GM19025 (cell line): ENCODE data around the gene STX16.

Source experiments
- ATAC-seq: cut with Tn5 transposase; IDR thresholded peaks from one replicate; pipeline ENCODE4 v1.9.1; 2021; ENCODE audit warnings: mild to moderate bottlenecking, low read depth, moderate library complexity; ENCODE audit not compliant: unreplicated experiment

Gene STX16

DNA sequence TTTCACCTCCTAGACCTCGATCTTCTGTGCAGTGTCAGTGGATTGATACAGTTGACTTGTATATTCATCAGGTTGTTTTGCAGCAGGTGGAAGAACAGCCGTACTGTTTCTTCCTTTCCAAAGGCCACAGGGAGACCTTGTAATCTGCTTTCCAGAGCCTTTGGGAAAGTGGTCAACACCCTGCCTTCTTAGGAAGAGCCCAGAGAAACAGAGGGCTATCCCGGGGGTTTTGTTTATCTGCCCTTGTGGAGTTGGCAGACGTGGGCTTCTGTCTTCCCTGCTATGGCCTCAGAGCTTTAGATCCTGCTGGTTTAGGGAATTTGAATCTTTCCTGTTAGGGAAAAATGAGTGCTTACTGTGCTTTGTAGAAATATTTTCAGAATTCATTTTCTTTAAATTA lies 19.6 kb downstream of the STX16 start:
- ATAC-seq, result no peak

GRCh38 chr20:58673119-58673518 lies 22.0 kb downstream of the STX16 start:
- no peak for ATAC-seq

- no peak for ATAC-seq
Observed at GRCh38 chr20:58675146-58675584, 24.1 kb downstream of the STX16 start.

DNA sequence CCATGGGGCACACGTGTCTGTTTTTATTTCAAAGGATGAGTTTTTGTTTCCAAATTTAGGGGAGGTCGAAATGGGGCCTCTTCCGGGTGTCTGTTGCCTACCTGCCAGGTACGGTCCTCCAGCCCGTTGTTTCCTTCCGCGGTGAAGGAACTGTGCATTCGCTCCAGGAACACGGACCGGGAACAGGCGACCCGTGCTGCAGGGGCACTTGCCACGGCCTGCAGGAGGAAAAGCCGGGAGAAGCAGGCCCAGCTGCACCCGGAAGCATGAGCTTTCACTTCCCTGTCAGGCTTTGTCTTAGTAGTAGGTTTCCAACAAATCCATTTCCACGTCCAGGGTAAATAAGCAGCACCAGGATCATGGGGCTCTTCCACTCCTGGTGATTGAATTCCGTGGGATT lies 24.6 kb downstream of the STX16 start:
- ATAC-seq, result no peak

GRCh38 chr20:58676161-58676560 lies 25.1 kb downstream of the STX16 start:
- ATAC-seq, result no peak

DNA sequence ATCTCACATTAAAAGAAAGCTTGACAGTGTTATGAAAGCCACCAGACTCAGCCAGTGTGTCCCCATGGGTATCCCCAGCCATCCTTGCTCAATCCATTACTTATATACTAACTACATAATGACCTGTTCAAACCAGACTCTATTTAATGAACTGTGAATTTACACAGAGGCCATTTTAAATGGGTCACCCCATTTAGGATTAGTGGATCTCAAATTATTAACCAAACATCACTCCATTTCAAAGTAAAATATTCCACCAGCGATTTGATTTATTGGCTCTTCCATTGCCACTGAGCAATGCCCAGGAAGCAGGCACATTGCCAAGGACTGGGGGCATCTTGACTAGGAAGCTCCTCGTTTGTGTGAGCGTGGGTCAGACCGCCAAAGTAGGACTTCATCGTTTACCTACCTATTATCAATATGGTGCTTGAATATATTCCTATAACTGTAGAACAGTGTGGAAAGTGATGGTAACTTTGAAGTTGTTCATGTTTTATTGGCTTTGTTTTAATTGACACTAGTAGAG lies 26.1 kb downstream of the STX16 start:
- no peak for ATAC-seq

DNA sequence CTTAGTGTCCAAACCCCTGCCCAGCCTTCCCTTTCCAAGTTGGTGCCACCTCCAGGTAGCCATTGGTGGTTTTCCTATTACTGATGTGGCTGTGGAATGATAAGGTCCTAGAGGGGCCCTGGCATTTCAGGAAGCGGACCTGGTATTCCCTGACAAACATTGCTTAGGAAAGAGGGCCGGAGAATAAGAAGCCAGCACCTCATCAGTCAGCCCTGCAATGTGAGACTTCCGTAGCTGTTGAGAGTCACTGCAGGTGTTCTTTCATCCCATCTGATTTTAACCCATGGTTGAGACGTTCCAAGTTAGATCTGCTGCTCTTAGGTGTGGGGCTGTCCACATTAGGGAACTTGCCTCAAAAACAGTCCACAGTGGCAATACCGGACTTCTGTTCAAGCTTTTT lies 26.7 kb downstream of the STX16 start:
- no peak for ATAC-seq

- ATAC-seq, result no peak
Observed at GRCh38 chr20:58678806-58679205, 27.7 kb downstream of the STX16 start.

DNA sequence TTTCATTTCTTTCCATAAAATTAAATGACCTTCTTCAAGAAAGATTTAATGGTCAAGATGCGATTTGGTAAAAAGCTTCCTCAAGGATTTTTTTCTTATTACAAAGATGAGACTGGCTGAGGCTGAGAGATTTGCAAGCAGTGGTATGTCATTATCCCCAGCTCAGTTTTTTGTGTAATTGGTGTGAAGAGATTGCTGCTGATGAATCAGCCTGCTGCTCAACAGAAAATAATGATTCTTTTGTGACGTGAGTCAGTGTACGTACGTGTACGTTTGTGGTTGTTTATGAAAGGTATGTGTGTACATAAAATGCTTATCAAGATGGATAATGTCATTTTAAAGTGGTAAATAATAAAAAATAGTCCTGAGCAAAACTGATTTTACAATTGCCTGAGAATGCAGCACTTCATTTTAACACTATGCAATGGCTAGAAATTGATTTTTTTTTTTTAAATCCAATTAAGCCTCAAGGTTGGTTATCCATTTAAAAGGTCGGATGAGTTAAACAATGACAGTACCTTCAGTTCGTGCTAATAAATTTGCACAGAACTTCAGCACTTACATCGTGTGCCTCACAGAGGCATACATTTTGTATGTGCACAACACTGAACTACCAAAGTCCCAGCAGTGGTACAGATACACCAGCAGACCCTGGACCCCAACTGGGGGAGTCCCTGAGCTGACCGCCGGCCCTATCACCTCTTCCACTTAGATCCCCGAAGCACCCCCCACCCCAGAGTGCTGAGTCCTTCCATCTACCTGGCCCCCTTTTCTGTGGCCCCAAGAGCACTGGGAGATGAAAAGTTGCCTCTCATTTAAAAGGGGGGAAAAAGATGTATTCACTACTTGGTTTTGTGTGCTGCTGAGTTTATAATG lies 31.8 kb downstream of the STX16 start:
- no peak for ATAC-seq

- ATAC-seq, result no peak
Observed at GRCh38 chr20:58684291-58684690, 33.2 kb downstream of the STX16 start.

DNA sequence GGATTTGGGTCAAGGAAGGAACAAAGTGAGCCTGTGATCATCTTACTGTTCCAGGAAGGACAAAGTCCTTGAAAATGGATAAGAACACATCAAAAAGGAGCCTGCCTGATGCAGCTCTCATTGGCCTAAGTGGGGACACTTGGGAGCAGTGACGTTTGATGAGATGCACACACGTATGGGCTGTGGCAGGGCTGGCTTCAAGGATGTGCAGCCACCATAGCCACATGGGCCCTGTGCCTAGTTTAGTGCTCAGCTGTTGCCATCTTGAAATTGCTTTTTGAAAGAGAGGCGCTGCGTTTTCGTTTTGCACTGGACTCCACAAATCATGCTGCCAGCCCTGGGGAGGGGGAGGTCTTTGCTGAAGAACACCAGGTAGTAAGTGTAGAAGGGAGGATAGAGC lies 34.9 kb downstream of the STX16 start:
- ATAC-seq, result no peak

DNA sequence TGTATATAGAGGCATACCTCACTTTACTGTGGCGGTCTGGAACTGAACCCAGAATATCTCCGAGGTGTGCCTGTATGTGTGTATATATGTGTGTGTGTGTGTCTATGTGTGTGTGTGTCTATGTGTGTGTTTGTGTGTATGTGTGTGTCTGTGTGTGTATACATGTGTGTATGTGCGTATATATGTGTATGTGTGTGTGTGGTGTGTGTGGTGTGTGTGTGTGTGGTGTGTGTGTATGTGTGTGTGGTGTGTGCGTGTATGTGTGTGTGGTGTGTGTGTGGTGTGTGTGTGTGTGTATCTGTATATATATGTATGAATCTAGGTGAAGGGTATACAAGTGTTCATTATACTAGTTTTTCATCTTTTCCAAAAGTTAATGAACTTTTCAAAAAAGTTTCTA lies 37.3 kb downstream of the STX16 start:
- no peak for ATAC-seq

- ATAC-seq, result no peak
Observed at GRCh38 chr20:58688840-58689239, 37.8 kb downstream of the STX16 start.

DNA sequence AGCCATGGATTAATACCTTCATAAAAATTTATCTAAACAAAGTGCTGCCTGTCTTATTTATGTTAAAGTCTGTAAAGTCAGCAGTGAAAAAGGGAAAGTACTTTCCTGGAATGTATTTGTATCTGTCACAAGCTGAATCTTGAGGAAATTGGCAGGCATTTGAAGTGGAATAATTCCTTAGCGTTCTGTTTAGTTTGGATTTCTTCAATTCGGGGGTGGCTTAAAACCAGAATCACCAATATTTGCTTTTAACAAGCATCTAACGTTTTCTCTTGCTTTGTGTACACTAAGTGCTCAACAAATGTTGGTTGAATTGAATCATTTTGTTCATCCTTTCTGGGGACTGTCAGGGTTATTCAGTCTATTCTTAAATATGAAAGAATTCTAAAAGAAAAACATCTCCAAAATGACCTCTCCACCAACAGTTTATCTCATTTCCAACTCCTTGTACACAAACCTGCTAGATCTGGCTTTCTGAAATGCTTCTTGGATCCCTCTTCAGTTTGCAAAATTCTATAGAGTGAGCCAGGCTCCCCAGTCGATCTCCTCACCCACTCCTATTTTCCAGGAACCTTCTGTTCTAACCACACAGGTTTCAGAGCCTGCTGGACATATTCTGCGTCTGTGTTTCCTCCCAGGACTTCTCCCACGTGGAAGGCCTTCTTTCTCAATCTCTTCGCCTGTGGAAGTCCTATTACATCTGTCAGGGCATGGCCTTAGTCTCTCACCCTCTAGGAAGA lies 39.5 kb downstream of the STX16 start:
- ATAC-seq, result no peak

- ATAC-seq, result peak; percentile 19
Observed at GRCh38 chr20:58691773-58692578, 40.9 kb downstream of the STX16 start.

GRCh38 chr20:58692579-58693225 lies 41.6 kb downstream of the STX16 start, which contains the start of gene NPEPL1:
TSS of gene NPEPL1 (plus strand) at chr20:58692800. CDS start at chr20:58692901, 101 bp downstream.
- ATAC-seq, result peak; percentile 94

DNA sequence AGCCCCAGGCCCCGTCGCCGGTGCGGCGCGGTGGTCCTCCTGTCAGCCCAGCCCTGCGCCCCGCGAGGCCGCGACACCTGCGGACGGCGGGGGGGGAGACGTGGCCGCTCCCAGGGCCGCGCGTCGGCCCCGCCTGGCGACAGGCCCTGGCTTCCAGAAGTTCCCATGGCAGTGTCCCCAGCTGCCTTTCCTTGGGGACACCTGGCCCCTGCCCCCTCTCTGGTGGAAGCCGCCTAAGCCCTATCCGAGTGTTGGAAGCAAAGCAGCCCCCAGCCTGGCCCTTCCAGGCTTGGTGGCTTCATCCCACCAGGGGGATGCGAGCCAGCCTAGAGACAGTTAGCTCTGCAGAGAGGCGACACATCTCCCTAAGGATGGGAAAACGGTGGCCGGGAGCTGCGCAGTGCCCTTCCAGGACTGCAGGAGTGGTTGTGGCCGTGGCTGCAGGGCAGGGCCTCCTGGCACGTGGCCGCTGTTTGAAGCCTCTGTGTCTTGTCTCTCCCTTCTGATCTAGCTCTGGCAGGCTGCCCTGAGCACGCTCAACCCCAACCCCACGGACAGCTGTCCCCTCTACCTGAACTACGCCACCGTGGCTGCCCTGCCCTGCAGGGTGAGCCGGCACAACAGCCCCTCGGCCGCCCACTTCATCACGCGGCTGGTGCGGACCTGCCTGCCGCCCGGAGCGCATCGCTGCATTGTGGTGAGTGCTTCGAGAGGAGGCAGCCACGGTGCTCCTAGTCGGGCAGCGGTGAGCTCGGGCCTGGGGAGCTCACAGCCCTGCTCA lies 42.3 kb downstream of the STX16 start:
- no peak for ATAC-seq

DNA sequence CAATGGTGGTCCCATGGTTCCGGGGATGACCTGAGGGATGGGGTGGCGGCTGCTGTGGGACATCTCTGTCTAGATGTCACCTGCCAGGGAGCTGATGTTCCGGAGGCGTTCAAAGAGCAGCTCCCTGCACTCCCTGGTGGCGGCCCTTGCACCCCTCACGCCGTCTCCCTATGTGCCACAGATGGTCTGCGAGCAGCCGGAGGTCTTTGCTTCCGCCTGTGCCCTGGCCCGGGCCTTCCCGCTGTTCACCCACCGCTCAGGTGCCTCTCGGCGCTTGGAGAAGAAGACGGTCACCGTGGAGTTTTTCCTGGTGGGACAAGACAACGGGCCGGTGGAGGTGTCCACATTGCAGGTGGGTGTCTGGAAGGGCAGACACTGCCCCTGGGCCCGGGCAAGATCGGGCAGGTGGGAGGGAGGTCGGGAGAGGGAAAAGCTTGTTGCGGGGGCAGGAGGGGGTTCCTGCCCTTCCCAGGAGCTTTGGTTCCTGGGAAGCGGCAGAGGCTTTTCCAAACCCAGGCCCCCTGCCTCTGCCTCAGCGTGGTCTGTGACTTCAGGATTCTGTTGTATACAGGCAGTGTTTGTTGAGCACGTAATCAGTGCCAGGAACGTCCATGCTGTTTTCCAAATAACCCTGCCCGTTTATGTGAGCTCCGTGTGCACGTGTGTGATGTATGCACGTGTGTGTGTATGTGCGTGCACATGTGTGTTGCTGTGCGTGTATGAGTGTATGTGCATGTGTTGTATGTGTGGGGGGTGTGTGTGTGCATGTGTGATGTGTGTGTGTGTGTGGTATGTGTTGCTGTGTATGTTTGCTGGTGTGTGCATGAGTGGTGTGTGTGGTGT lies 43.4 kb downstream of the STX16 start:
- no peak for ATAC-seq
